ENCODE measurements around the gene RNF213.
"Not testable (repeated sequence)": the region's sequence is repeated elsewhere in the genome, so short reads cannot be mapped to it uniquely, and the experiment has no call there.

The RNF213 gene

GRCh38 chr17:80292521-80292971 is 31.9 kb downstream of the RNF213 start:
- DNase-seq (ENCODE audit: low read depth in 2 of 2), result no peak

GRCh38 chr17:80294210-80294609 is 33.6 kb downstream of the RNF213 start:
- DNase-seq (ENCODE audit: low read depth in 2 of 2), result no peak

- no peak for DNase-seq (ENCODE audit: low read depth in 2 of 2)
Observed at GRCh38 chr17:80294653-80295052, 34.0 kb downstream of the RNF213 start.

GRCh38 chr17:80295146-80295545 is 34.5 kb downstream of the RNF213 start:
- DNase-seq (ENCODE audit: low read depth in 2 of 2), result no peak

- DNase-seq (ENCODE audit: low read depth in 2 of 2), result no peak
Observed at GRCh38 chr17:80295559-80295958, 34.9 kb downstream of the RNF213 start.

GRCh38 chr17:80296221-80296620 is 35.6 kb downstream of the RNF213 start:
- no peak for DNase-seq (ENCODE audit: low read depth in 2 of 2)

- DNase-seq (ENCODE audit: low read depth in 2 of 2), result no peak
Observed at GRCh38 chr17:80297996-80298560, 37.4 kb downstream of the RNF213 start.

GRCh38 chr17:80299350-80300100 is 38.9 kb downstream of the RNF213 start:
- not testable (repeated sequence) for DNase-seq (ENCODE audit: low read depth in 2 of 2)

- not testable (repeated sequence) for DNase-seq (ENCODE audit: low read depth in 2 of 2)
Observed at GRCh38 chr17:80300756-80301155, 40.1 kb downstream of the RNF213 start.

- no peak for DNase-seq (ENCODE audit: low read depth in 2 of 2)
Observed at GRCh38 chr17:80303824-80304223, 43.2 kb downstream of the RNF213 start.

GRCh38 chr17:80307994-80308691 is 47.5 kb downstream of the RNF213 start:
- no peak for DNase-seq (ENCODE audit: low read depth in 2 of 2)

- no peak for DNase-seq (ENCODE audit: low read depth in 2 of 2)
Observed at GRCh38 chr17:80308692-80309517, 48.3 kb downstream of the RNF213 start.

- DNase-seq (ENCODE audit: low read depth in 2 of 2), result no peak
Observed at GRCh38 chr17:80311216-80311827, 50.7 kb downstream of the RNF213 start.

GRCh38 chr17:80312621-80313135 is 52.0 kb downstream of the RNF213 start:
- DNase-seq (ENCODE audit: low read depth in 2 of 2), result no peak

- DNase-seq (ENCODE audit: low read depth in 2 of 2), result no peak
Observed at GRCh38 chr17:80313160-80313829, 52.6 kb downstream of the RNF213 start.

GRCh38 chr17:80313946-80314345 is 53.3 kb downstream of the RNF213 start:
- DNase-seq (ENCODE audit: low read depth in 2 of 2), result not testable (repeated sequence)

GRCh38 chr17:80315517-80316182 is 55.0 kb downstream of the RNF213 start:
- DNase-seq (ENCODE audit: low read depth in 2 of 2), result no peak

GRCh38 chr17:80316431-80316830 is 55.8 kb downstream of the RNF213 start:
- no peak for DNase-seq (ENCODE audit: low read depth in 2 of 2)

GRCh38 chr17:80316927-80317705 is 56.5 kb downstream of the RNF213 start:
- DNase-seq (ENCODE audit: low read depth in 2 of 2), result no peak

- DNase-seq (ENCODE audit: low read depth in 2 of 2), result no peak
Observed at GRCh38 chr17:80317706-80317980, 57.0 kb downstream of the RNF213 start.

Measured in stimulated activated CD4-positive, alpha-beta T cell treated with anti-CD3 and anti-CD28 coated beads, Interleukin-15, amount 100 ng/mL, for 48 hours (primary cell).